BJ (cell line): ENCODE measurements around the gene SPCS1. TPM values are rescaled to one million over a fixed set of nuclear protein-coding genes. Genes with fewer than 3 reads are reported as not detected.

Experiments used
- CTCF ChIA-PET: fragments of 350-600 bp; formaldehyde crosslinking; extraction: SDS; loops from one replicate; lab custom pipeline; 2021; ENCODE audit warnings: antibody characterized with exemption, inconsistent platforms; lab: Yijun Ruan, JAX
- POLR2A ChIA-PET: fragments of 300-600 bp; sonication (Branson Sonifier 250); formaldehyde crosslinking; extraction: SDS; loops from one replicate; lab custom pipeline; 2021; ENCODE audit warnings: antibody characterized with exemption; lab: Charles Lee
- DNase-seq: peaks from one replicate; pipeline ENCODE4 v3.0.0-alpha.2; 2011; ENCODE audit warnings: low read depth
- H3K27me3 ChIP-seq: 2 replicates; pipeline ENCODE4 v1.6.0; 2011; ENCODE audit warnings: low read length; ENCODE audit not compliant: control insufficient read depth, insufficient read depth
- H3K36me3 ChIP-seq: 2 replicates; pipeline ENCODE4 v1.5.1; 2011; ENCODE audit warnings: low read length; ENCODE audit not compliant: control insufficient read depth, insufficient read depth
- H3K4me3 ChIP-seq: 2 replicates; pipeline ENCODE4 v1.5.1; 2011; ENCODE audit warnings: low read depth, mild to moderate bottlenecking, control low read depth, low read length
- polyA plus RNA-seq: library from polyadenylated mRNA; depleted of rRNA; stranded (reverse); fragments of >200 nt; gene quantifications from 2 replicates; pipeline ENCODE4 v1.2.3, GENCODE V29; 2011; rRNA removed
- small RNA-seq: library from RNA; depleted of rRNA; stranded (forward); fragments of <200 nt; gene quantifications from one replicate; pipeline ENCODE3, GENCODE V24; 2012; ENCODE audit warnings: low replicate concordance, low read depth; ENCODE audit not compliant: insufficient read length
- TF ChIP-seq, protein P1 (sequence below): IDR thresholded peaks from 2 replicates; pipeline ENCODE4 v1.5.1; 2011; ENCODE audit warnings: low read depth, mild to moderate bottlenecking, control low read depth, inconsistent platforms, low read length, moderate library complexity; ENCODE audit not compliant: insufficient read depth

Gene SPCS1
- polyA plus RNA-seq, 1 experiment, result 79.6 TPM

DNA sequence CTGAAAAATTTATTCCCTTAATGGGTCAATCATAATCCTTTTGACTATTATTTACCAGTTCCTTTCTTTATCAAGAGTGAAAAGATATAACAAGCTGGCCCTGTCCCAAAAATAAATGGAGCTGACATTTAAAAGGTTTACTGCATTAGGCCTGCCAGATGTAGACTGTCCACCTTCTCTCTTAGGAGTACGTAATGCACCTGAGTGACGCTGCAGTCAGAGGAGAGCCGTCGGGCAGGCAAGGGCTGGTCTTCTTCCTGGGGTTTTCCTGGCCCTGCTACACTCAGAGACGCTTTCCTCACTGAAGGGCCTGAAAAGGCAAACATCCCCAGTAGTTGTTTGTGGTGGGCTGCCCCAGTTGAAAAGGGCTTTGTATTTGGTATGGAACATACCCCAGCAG is 37.2 kb downstream of the SPCS1 start:
- ChIA-PET CTCF (interaction anchor here (0.9 to 2.3 kb wide), 5 partner anchors 23 to 371 kb away, joined by 3 to 7 read pairs (median 3); no protein-coding TSS in a partner anchor), POLR2A (no interaction called here)
- Histone ChIP-seq H3K36me3 (peaks cover 6% of the 10 kb centered on the region), H3K4me3 (no peak overlapping the region), H3K27me3 (no peaks in the 10 kb centered on the region)
- TF ChIP-seq, protein P1, sequence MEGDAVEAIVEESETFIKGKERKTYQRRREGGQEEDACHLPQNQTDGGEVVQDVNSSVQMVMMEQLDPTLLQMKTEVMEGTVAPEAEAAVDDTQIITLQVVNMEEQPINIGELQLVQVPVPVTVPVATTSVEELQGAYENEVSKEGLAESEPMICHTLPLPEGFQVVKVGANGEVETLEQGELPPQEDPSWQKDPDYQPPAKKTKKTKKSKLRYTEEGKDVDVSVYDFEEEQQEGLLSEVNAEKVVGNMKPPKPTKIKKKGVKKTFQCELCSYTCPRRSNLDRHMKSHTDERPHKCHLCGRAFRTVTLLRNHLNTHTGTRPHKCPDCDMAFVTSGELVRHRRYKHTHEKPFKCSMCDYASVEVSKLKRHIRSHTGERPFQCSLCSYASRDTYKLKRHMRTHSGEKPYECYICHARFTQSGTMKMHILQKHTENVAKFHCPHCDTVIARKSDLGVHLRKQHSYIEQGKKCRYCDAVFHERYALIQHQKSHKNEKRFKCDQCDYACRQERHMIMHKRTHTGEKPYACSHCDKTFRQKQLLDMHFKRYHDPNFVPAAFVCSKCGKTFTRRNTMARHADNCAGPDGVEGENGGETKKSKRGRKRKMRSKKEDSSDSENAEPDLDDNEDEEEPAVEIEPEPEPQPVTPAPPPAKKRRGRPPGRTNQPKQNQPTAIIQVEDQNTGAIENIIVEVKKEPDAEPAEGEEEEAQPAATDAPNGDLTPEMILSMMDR, result no peak
- DNase-seq, result no peak

DNA sequence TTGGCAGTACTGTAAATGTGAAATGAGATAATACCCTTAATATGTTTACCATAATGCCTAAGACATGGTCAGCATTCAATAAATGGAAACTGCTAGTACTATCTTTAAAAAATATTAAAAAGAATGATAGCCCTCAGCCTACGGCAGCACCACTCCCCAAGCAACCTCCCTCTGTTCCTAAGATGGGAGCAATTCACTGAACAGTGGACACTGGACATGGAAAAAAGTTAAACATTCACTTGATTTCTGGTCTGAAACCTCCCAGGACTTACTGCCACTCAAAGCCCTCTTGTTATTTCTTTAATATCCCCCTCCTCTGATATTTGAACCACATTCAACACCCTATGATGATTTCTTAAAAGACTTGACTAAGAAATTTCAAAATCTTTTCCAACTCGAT is 37.8 kb downstream of the SPCS1 start:
- peaks cover 6% of the 10 kb centered on the region for H3K36me3 ChIP-seq
- ChIA-PET POLR2A (no interaction called here), CTCF (interaction anchor here (0.9 to 2.3 kb wide), 5 partner anchors 22 to 370 kb away, joined by 3 to 7 read pairs (median 3); no protein-coding TSS in a partner anchor)
- H3K27me3 ChIP-seq, result no peaks in the 10 kb centered on the region
- H3K4me3 ChIP-seq, result no peak overlapping the region
- TF ChIP-seq, protein P1, result no peak
- no peak for DNase-seq

DNA sequence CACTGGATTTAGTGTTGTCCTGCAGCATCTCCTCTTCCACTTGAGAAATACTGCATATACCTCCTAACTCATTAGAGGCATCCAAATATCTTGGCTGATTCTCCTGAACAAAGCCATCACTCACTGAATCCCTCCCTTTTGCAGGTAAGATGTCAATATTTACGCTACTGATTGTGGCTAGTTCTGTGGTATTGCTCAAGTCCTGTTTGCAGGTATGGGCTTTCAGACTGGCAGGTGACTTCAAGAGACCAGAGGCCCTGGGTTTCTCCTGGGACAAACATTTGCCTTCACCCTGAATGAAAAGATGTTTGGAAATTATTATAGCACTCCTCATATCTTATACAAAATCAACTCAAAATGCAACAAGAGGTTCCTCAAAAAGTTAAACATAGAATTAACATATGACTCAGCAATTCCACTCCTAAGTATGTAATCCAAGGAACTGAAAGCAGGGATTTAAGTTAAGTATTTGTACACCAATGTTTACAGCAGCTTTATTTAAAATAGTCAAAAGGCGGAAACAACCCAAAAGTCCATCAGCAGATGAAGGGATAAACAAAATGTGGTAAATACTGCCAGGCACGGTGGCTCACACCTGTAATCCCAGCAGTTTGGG is 46.2 kb downstream of the SPCS1 start:
- DNase-seq, result no peak
- TF ChIP-seq, protein P1, result no peak
- ChIA-PET POLR2A (no interaction called here), CTCF (interaction anchor here (1.4 kb wide), 1 partner anchor 10 kb away, joined by 3 read pairs; no protein-coding TSS in a partner anchor)
- H3K27me3 ChIP-seq, result no peaks in the 10 kb centered on the region
- no peak overlapping the region for H3K4me3 ChIP-seq
- H3K36me3 ChIP-seq, result peaks cover 12% of the 10 kb centered on the region

DNA sequence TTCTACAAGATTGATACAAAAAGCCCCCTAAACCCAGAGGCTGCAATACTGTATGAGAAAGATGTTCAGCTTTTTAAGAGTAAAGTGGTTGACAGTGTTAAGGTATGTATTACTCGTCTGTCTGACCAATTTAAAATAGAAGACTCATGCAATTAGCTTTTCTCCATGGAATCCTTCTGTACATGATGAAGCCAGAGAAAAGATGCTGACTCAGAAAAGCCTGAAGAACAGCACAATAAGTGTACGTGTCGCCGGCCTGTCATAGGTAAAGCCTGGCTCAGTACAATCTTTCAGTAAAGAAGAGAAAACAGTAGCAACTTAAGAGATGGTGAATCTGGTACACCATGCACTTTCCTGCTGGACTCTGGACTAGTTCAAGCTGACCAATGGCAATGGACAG is 48.5 kb downstream of the SPCS1 start:
- ChIA-PET POLR2A (no interaction called here), CTCF (no interaction called here)
- DNase-seq, result no peak
- Histone ChIP-seq H3K36me3 (peaks cover 14% of the 10 kb centered on the region), H3K4me3 (no peak overlapping the region), H3K27me3 (no peaks in the 10 kb centered on the region)
- TF ChIP-seq, protein P1, result no peak

DNA sequence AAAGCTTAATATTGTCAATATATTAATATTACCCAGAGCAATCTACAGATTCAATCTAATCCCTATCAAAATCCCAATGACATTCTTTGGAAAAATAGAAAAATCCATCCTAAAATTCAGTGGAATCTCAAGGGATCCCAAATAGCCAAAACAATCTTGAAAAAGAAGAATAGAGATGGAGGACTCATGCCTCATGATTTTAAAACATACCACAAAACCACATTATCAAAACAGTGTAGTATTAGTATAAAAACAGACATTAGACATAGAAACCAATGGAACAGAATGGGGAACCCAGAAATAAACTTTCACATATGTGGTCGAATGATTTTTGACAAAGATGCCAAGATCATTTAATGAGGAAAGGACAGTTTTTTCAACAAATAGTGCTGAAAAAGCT is 50.2 kb downstream of the SPCS1 start:
- POLR2A ChIA-PET, result no interaction called here
- Histone ChIP-seq H3K27me3 (no peaks in the 10 kb centered on the region), H3K36me3 (peaks cover 13% of the 10 kb centered on the region), H3K4me3 (no peak overlapping the region)
- CTCF ChIA-PET, result interaction anchor here (0.6 kb wide), 1 partner anchor 8 kb away, joined by 3 read pairs; no protein-coding TSS in a partner anchor
- TF ChIP-seq, protein P1, result no peak
- no peak for DNase-seq

Small RNA genes within 50 kb of the gene (small RNA-seq; reads per million reads assigned to genes)
- not detected for gene AC006254.2
- gene RF00569, result 786 reads per million, percentile 96 among the genes with 10 or more reads in this experiment
- gene RF01183, result not detected
- not detected for gene SNORD19
- not detected for gene SNORD19B
- gene SNORD69, result 240 reads per million, percentile 94 among the genes with 10 or more reads in this experiment

Other genes starting within 250 kb of the SPCS1 start
- gene STAB1, start 210.8 kb upstream of the SPCS1 start, polyA plus RNA-seq, result 0.01 and 0.05 TPM in 2 replicates
- 132 and 186 TPM in 2 replicates for gene NT5DC2, start 172.2 kb upstream of the SPCS1 start, polyA plus RNA-seq
- 11.9 and 12.3 TPM in 2 replicates for gene UQCC5, start 169.5 kb upstream of the SPCS1 start, polyA plus RNA-seq
- 16.5 and 23.8 TPM in 2 replicates for gene PBRM1, start 20.2 kb upstream of the SPCS1 start, polyA plus RNA-seq
- 30.6 and 52.7 TPM in 2 replicates for gene GNL3, start 20.1 kb upstream of the SPCS1 start, polyA plus RNA-seq
- gene GLT8D1, start 315 bp upstream of the SPCS1 start, polyA plus RNA-seq, result 75.9 and 98.3 TPM in 2 replicates
- gene NEK4, start 64.8 kb downstream of the SPCS1 start, polyA plus RNA-seq, result 10.0 and 14.5 TPM in 2 replicates
- not detected in 2 replicates for gene ITIH1, start 71.5 kb downstream of the SPCS1 start, polyA plus RNA-seq
- 1.3 and 1.7 TPM in 2 replicates for gene ITIH3, start 88.7 kb downstream of the SPCS1 start, polyA plus RNA-seq
- 0.49 and 1.4 TPM in 2 replicates for gene ITIH4, start 124.6 kb downstream of the SPCS1 start, polyA plus RNA-seq
- not detected in 2 replicates for gene MUSTN1, start 128.9 kb downstream of the SPCS1 start, polyA plus RNA-seq
- 11.6 and 13.5 TPM in 2 replicates for gene STIMATE, start 191.4 kb downstream of the SPCS1 start, polyA plus RNA-seq